ENCODE measurements around the gene JADE1. TPM values are rescaled to one million over a fixed set of nuclear protein-coding genes. Genes with fewer than 3 reads are reported as not detected.
A peak's percentile ranks its signal among the peaks of the same experiment; 100 is the strongest.

JADE1 gene
- total and polyA plus RNA-seq, 8 donors = 21.9 to 92.1 (median 35.3) TPM

DNA sequence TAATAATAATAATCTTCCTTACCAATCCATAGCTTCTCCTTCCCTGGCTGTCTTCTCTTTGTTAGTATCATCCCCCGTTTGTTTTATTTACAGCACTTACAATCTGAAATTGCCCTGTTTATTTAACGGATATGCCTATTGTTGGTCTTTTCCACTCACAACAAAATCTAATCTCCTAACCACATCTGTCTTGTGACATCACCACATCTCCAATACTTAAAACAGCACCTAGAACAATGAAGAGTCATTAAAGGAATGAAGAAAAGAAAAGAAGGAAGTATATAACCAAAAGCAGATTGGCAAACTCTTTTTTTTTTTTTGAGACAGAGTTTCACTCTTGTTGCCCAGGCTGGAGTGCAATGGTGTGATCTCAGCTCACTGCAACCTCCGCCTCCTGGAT, 38.7 kb upstream of the JADE1 start:
- DNase-seq (no peak), ATAC-seq (no peak), FAIRE-seq (no peak)
- H3K36me3 ChIP-seq = no peaks in the 10 kb centered on the region
- H3K4me3 ChIP-seq = no peak overlapping the region
- H3K27me3 ChIP-seq = no peaks in the 10 kb centered on the region
- TF ChIP-seq, protein P1, sequence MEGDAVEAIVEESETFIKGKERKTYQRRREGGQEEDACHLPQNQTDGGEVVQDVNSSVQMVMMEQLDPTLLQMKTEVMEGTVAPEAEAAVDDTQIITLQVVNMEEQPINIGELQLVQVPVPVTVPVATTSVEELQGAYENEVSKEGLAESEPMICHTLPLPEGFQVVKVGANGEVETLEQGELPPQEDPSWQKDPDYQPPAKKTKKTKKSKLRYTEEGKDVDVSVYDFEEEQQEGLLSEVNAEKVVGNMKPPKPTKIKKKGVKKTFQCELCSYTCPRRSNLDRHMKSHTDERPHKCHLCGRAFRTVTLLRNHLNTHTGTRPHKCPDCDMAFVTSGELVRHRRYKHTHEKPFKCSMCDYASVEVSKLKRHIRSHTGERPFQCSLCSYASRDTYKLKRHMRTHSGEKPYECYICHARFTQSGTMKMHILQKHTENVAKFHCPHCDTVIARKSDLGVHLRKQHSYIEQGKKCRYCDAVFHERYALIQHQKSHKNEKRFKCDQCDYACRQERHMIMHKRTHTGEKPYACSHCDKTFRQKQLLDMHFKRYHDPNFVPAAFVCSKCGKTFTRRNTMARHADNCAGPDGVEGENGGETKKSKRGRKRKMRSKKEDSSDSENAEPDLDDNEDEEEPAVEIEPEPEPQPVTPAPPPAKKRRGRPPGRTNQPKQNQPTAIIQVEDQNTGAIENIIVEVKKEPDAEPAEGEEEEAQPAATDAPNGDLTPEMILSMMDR (IDR thresholded peaks at IDR 0.05) = no peak
- intact Hi-C loops (cut with DNase I) = no loop called here
- H3K4me1 ChIP-seq = no peaks in the 10 kb centered on the region
- no peaks in the 10 kb centered on the region for H3K9me3 ChIP-seq
- 80 to 84% methylated on average over 3 of the region's 3 CpGs for WGBS, 2 donors
- H3K27ac ChIP-seq = no peak overlapping the region

DNA sequence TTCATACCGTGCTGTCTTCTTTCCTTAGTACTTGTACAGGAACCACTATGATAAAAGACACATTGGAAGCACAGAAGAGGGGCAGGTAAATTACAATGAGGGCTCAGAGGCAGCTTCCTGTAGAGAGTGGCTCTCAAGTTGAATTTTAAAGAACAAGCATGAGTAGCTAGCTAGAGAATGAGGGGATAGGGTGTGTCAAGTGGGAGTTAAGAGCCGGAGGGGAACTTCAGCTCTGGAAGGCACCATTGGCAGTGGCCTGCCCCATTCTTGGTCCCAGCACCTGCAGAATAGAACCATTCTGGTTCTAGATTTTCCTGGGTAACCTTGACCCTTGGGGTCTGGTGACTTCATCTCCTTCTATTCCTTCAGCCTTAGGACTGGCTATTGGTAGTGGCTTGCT, 34.0 kb upstream of the JADE1 start:
- no peaks in the 10 kb centered on the region for H3K27me3 ChIP-seq
- H3K9me3 ChIP-seq = no peaks in the 10 kb centered on the region
- H3K4me1 ChIP-seq = no peaks in the 10 kb centered on the region
- no peak overlapping the region for H3K4me3 ChIP-seq
- DNase-seq (no peak), FAIRE-seq (no peak), ATAC-seq (no peak)
- 97 to 98% methylated on average over 2 of the region's 2 CpGs for WGBS, 2 donors
- H3K27ac ChIP-seq = no peak overlapping the region
- TF ChIP-seq, protein P1 (IDR thresholded peaks at IDR 0.05) = no peak
- H3K36me3 ChIP-seq = no peaks in the 10 kb centered on the region
- intact Hi-C loops (cut with DNase I) = no loop called here

DNA sequence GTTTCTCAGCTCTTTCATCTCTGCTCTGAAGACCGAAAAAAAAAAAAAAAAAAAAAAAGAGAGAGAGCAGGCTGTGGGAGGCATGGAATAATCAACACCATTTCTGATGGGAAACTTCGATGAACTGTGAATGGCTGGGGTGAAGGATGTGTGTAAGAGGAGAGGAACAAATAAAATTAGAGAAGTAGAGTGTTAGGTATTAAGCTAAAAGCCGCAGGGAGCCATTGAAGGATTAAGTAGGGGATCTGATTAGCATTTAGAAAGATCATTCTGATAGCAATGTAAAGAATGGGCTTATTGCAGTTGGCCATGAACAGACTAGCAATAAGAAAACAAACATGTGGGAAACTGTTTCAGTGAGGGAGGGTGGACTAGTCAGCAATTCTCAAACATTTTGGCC, 33.6 kb upstream of the JADE1 start:
- Histone ChIP-seq H3K27ac (no peak overlapping the region), H3K4me1 (no peaks in the 10 kb centered on the region), H3K36me3 (no peaks in the 10 kb centered on the region), H3K9me3 (no peaks in the 10 kb centered on the region), H3K4me3 (no peak overlapping the region), H3K27me3 (no peaks in the 10 kb centered on the region)
- TF ChIP-seq, protein P1 (IDR thresholded peaks at IDR 0.05) = no peak
- DNase-seq (no peak), FAIRE-seq (no peak), ATAC-seq (no peak)
- intact Hi-C loops (cut with DNase I) = no loop called here
- 66 to 67% methylated on average over 3 of the region's 3 CpGs for WGBS, 2 donors

DNA sequence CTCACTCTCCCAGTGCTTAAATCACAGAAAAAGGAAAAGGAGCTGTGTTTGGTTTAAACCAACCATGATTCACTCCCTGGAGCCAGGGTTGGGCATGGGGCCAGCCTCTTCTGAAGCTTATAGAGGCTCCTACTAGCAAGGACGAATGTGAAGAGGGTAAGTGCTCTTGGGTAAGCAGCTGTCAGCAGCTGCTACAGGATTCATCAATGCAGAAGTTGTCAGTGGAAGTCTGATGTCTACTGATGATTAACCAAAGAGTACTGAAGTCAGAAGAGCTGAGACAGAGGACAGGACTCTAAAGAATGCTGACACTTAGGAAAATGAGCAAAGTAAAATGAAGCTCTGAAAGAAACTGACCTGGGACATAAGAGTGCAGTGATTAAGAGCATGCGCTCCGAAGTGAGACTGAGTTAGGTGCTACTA, 32.7 kb upstream of the JADE1 start:
- no peak overlapping the region for H3K4me3 ChIP-seq
- FAIRE-seq (no peak), ATAC-seq (peak in 2 of 4 donors; percentile 34 to 62), DNase-seq (peak in 3 of 6 donors; percentile 40 to 71 (median 43))
- H3K4me1 ChIP-seq = no peaks in the 10 kb centered on the region
- no peak overlapping the region for H3K27ac ChIP-seq
- H3K27me3 ChIP-seq = no peaks in the 10 kb centered on the region
- intact Hi-C loops (cut with DNase I) = no loop called here
- 54% methylated on average over 3 of the region's 3 CpGs for WGBS, 2 donors
- TF ChIP-seq, protein P1 (IDR thresholded peaks at IDR 0.05) = no peak
- no peaks in the 10 kb centered on the region for H3K36me3 ChIP-seq
- H3K9me3 ChIP-seq = no peaks in the 10 kb centered on the region

DNA sequence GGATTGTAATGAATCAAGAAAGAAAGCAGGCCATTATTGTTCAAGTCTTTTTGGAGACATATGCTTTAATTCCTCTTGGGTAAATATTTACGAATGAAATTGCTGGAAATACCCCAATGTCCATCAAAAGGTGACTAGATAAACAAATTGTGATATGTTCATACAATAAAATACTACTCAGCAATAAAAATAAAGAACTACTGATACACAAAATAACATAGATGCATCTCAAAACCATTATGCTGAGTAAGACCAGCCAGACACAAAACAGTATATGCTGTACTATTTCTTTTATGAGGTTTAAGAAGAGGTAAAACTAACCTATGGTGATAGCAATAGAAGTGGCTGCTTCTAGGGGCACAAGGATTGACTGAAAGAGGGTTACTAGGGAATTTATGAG, 28.8 kb upstream of the JADE1 start:
- no peak overlapping the region for H3K4me3 ChIP-seq
- ATAC-seq (no peak), FAIRE-seq (no peak), DNase-seq (no peak)
- H3K27ac ChIP-seq = no peak overlapping the region
- H3K9me3 ChIP-seq = no peaks in the 10 kb centered on the region
- TF ChIP-seq, protein P1 (IDR thresholded peaks at IDR 0.05) = no peak
- 33 to 59% methylated on average over 1 of the region's 1 CpG for WGBS, 2 donors
- H3K36me3 ChIP-seq = no peaks in the 10 kb centered on the region
- H3K27me3 ChIP-seq = no peaks in the 10 kb centered on the region
- H3K4me1 ChIP-seq = no peaks in the 10 kb centered on the region
- intact Hi-C loops (cut with DNase I) = no loop called here

All from pancreas (tissue), 10 donors.